ENCODE measurements around the gene SLC22A12. TPM values are rescaled to one million over a fixed set of nuclear protein-coding genes. Genes with fewer than 3 reads are reported as not detected.

The SLC22A12 gene
- polyA plus RNA-seq, 2 of the 4 experiments (the other 2 are of a cell fraction): not detected

DNA sequence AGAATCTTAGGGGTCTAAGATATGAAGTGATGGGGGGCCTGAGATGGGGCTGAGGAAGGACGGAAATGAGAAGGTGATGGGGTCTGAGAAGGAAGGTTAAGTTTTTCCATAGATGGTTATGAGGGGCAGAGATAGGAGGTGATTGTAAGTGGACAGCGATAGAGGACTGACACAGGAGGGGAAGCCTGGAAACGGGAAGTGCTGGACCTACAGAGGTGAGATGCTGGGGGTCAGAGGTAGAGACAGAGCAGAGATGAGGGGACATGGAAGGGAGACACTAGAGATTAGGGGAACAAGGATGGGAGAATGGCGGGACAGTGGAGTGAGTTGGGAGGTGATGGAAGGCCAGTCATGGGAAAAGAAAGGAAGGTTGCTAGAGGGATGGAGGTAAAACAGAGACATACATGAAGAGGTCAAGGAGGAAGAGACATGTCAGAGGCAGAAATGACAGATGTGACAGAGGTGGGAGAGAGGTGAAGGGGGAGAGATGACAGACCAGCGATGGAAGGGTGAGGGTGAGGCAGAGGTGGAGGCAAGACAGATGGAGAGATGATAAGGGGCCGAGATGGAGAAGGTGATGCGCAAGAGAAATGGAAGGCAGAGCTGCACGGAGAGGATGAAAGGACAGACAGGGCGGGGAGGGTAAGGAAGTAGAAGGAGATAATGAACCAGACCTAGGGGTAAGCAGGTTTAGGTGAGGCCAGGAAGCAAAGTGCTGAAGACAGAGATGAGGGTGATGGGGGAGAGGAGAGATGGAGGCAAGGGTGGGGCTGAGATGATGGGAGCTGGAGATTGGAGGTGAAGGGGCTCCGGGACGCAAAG, 50.8 kb downstream of the SLC22A12 start:
- Histone ChIP-seq H3K4me1 (peaks cover 11% of the 10 kb centered on the region; the same call in 1 of the 3 replicates), H3K4me3 (no peak overlapping the region), H3K4me2 (no peak overlapping the region), H3K9me3 (no peaks in the 10 kb centered on the region), H3K27ac (no peak overlapping the region)
- CTCF ChIA-PET: interaction anchor here (0.9 to 1.6 kb wide), 2 partner anchors 9 to 13 kb away, joined by 4 to 6 read pairs; no protein-coding TSS in a partner anchor
- TF ChIP-seq RNF2 (IDR thresholded peaks at IDR 0.05; ENCODE audit: borderline replicate concordance, low read depth) (no peak), JUNB (IDR thresholded peaks at IDR 0.05) (no peak), CBX8 (IDR thresholded peaks at IDR 0.05) (no peak), POLR2A (IDR thresholded peaks at IDR 0.05; ENCODE audit: low read length) (no peak), BHLHE40 (IDR thresholded peaks at IDR 0.05; ENCODE audit: low read depth, low read length) (no peak), ZC3H11A (IDR thresholded peaks at IDR 0.05) (no peak), CEBPB (IDR thresholded peaks at IDR 0.05) (no peak), PHF8 (IDR thresholded peaks at IDR 0.05; ENCODE audit: borderline replicate concordance, low read depth) (no peak), SREBF2 (IDR thresholded peaks at IDR 0.05) (no peak)
- TF ChIP-seq, protein P1, sequence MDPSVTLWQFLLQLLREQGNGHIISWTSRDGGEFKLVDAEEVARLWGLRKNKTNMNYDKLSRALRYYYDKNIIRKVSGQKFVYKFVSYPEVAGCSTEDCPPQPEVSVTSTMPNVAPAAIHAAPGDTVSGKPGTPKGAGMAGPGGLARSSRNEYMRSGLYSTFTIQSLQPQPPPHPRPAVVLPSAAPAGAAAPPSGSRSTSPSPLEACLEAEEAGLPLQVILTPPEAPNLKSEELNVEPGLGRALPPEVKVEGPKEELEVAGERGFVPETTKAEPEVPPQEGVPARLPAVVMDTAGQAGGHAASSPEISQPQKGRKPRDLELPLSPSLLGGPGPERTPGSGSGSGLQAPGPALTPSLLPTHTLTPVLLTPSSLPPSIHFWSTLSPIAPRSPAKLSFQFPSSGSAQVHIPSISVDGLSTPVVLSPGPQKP (IDR thresholded peaks at IDR 0.05; ENCODE audit: low read depth, low read length): no peak
- FAIRE-seq (no peak), ATAC-seq (no peak), DNase-seq (ENCODE audit: low read depth in 1 of 2, low spot score in 1 of 2) (no peak)
- POLR2A ChIA-PET: no interaction called here
- 48% methylated on average over 11 of the region's 11 CpGs for WGBS (ENCODE audit: missing lambda C conversion rate)

DNA sequence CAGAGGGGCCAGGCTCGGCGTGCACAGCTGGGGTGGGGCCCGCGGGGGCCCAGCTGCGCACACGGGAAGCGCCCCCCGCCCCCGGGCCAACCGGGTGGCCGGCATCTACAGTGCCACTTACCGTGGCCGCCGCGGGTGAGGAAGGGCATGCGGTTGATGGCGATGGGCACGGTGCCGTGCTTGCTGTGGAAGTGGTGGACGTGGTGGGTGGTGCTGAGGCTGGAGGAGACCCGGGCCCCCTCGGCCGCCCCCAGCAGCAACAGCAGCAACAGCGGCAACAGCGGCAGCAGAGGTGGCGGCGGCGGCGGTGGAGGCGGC, 51.4 kb downstream of the SLC22A12 start:
- DNase-seq (ENCODE audit: low read depth in 1 of 2, low spot score in 1 of 2): no peak
- WGBS (ENCODE audit: missing lambda C conversion rate): 30% methylated on average over 29 of the region's 30 CpGs
- no peak for ATAC-seq
- ChIA-PET POLR2A (no interaction called here), CTCF (interaction anchor here (0.9 to 1.6 kb wide), 2 partner anchors 9 to 12 kb away, joined by 4 to 6 read pairs; no protein-coding TSS in a partner anchor)
- Histone ChIP-seq H3K4me1 (peaks cover 11% of the 10 kb centered on the region; the same call in 1 of the 3 replicates), H3K4me2 (peak overlapping the region; percentile 79; the same call in 1 of the 3 replicates), H3K9me3 (no peaks in the 10 kb centered on the region), H3K27ac (no peak overlapping the region), H3K4me3 (peak overlapping the region; percentile 38; the same call in 1 of the 3 replicates)
- no peak for TF ChIP-seq MAZ (IDR thresholded peaks at IDR 0.05; ENCODE audit: borderline replicate concordance, low read depth, low read length)
- no peak for FAIRE-seq

DNA sequence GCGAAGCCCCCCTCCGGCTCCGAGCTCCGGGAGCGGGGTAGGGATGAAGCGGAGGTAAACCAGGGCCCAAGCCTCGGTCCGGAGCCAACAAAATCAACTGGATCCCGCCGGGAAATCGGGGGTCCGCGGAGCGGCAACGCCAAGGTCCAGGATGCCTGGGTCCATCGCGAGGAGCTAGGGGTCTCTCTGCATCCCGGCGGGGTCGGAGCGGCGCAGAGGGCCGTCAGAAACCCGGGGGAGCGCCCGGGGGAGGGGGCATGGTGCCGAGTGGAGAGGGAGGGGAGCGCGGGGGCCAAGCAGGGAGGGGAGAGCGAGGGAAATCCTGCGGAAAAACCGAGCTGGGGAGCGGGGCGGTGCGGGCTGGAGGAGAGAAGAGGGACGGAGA, 51.8 kb downstream of the SLC22A12 start:
- no peak for TF ChIP-seq KDM5A (IDR thresholded peaks at IDR 0.05)
- TF ChIP-seq GATA3 (IDR thresholded peaks at IDR 0.05; ENCODE audit: borderline replicate concordance): no peak
- no peak for TF ChIP-seq POLR2AphosphoS2 (conservative IDR thresholded peaks at IDR 0.05; ENCODE audit: low read length)
- no peak for TF ChIP-seq RAD21 (conservative IDR thresholded peaks at IDR 0.05 in 1 of 2, IDR thresholded peaks at IDR 0.05 in 1 of 2)
- TF ChIP-seq POLR2A (IDR thresholded peaks at IDR 0.05; ENCODE audit: low read length): no peak
- TF ChIP-seq, protein P2, sequence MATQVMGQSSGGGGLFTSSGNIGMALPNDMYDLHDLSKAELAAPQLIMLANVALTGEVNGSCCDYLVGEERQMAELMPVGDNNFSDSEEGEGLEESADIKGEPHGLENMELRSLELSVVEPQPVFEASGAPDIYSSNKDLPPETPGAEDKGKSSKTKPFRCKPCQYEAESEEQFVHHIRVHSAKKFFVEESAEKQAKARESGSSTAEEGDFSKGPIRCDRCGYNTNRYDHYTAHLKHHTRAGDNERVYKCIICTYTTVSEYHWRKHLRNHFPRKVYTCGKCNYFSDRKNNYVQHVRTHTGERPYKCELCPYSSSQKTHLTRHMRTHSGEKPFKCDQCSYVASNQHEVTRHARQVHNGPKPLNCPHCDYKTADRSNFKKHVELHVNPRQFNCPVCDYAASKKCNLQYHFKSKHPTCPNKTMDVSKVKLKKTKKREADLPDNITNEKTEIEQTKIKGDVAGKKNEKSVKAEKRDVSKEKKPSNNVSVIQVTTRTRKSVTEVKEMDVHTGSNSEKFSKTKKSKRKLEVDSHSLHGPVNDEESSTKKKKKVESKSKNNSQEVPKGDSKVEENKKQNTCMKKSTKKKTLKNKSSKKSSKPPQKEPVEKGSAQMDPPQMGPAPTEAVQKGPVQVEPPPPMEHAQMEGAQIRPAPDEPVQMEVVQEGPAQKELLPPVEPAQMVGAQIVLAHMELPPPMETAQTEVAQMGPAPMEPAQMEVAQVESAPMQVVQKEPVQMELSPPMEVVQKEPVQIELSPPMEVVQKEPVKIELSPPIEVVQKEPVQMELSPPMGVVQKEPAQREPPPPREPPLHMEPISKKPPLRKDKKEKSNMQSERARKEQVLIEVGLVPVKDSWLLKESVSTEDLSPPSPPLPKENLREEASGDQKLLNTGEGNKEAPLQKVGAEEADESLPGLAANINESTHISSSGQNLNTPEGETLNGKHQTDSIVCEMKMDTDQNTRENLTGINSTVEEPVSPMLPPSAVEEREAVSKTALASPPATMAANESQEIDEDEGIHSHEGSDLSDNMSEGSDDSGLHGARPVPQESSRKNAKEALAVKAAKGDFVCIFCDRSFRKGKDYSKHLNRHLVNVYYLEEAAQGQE (IDR thresholded peaks at IDR 0.05): no peak
- TF ChIP-seq, protein P3, sequence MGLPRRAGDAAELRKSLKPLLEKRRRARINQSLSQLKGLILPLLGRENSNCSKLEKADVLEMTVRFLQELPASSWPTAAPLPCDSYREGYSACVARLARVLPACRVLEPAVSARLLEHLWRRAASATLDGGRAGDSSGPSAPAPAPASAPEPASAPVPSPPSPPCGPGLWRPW (IDR thresholded peaks at IDR 0.05): no peak
- TF ChIP-seq, protein P1 (IDR thresholded peaks at IDR 0.05; ENCODE audit: low read depth, low read length): no peak
- TF ChIP-seq, protein P4, sequence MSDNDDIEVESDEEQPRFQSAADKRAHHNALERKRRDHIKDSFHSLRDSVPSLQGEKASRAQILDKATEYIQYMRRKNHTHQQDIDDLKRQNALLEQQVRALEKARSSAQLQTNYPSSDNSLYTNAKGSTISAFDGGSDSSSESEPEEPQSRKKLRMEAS (IDR thresholded peaks at IDR 0.05): no peak
- TF ChIP-seq RFX5 (IDR thresholded peaks at IDR 0.05): no peak
- TF ChIP-seq, protein P5, sequence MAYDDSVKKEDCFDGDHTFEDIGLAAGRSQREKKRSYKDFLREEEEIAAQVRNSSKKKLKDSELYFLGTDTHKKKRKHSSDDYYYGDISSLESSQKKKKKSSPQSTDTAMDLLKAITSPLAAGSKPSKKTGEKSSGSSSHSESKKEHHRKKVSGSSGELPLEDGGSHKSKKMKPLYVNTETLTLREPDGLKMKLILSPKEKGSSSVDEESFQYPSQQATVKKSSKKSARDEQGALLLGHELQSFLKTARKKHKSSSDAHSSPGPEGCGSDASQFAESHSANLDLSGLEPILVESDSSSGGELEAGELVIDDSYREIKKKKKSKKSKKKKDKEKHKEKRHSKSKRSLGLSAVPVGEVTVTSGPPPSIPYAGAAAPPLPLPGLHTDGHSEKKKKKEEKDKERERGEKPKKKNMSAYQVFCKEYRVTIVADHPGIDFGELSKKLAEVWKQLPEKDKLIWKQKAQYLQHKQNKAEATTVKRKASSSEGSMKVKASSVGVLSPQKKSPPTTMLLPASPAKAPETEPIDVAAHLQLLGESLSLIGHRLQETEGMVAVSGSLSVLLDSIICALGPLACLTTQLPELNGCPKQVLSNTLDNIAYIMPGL (CRISPR knock-in tag; IDR thresholded peaks at IDR 0.05; ENCODE audit: borderline replicate concordance): no peak
- TF ChIP-seq PHF8 (IDR thresholded peaks at IDR 0.05; ENCODE audit: borderline replicate concordance, low read depth): no peak
- TF ChIP-seq NR3C1 (IDR thresholded peaks at IDR 0.05): no peak
- no peak for TF ChIP-seq SREBF2 (IDR thresholded peaks at IDR 0.05)
- TF ChIP-seq MAFK (IDR thresholded peaks at IDR 0.05; ENCODE audit: partially characterized antibody): no peak
- TF ChIP-seq ZFP36 (IDR thresholded peaks at IDR 0.05; ENCODE audit: borderline replicate concordance, partially characterized antibody): no peak
- peak overlapping the region in 1 of 2 experiments; percentile 54; a peak in 2 of 6 replicates for H3K27ac ChIP-seq
- ChIA-PET CTCF (interaction anchor here (0.6 to 1.6 kb wide), 5 partner anchors 8 to 163 kb away, joined by 3 to 6 read pairs (median 4); no protein-coding TSS in a partner anchor), POLR2A (no interaction called here)
- no peak for FAIRE-seq
- H3K9me3 ChIP-seq: no peaks in the 10 kb centered on the region
- WGBS (ENCODE audit: missing lambda C conversion rate): 7% methylated on average over 18 of the region's 36 CpGs
- peak overlapping the region; percentile 79 for H3K4me2 ChIP-seq
- DNase-seq (ENCODE audit: low read depth in 1 of 2, low spot score in 1 of 2): no peak
- ATAC-seq: no peak
- H3K4me3 ChIP-seq: peak overlapping the region; percentile 38; the same call in 2 of the 3 replicates
- H3K4me1 ChIP-seq: peaks cover 11% of the 10 kb centered on the region; the same call in 1 of the 3 replicates
